CMK (cell line): ENCODE measurements around the gene SGPL1.
"Not testable (repeated sequence)": the region's sequence is repeated elsewhere in the genome, so short reads cannot be mapped to it uniquely, and the experiment has no call there.

Source experiments
- DNase-seq: peaks from one replicate; pipeline ENCODE4 v3.0.0-alpha.2; 2010; ENCODE audit warnings: low read depth

Gene SGPL1

GRCh38 chr10:70843776-70844489 is 28.2 kb downstream of the SGPL1 start:
- no peak for DNase-seq

- no peak for DNase-seq
Measured at GRCh38 chr10:70845256-70845655, 29.5 kb downstream of the SGPL1 start.

GRCh38 chr10:70845816-70846215 is 30.1 kb downstream of the SGPL1 start:
- DNase-seq: no peak

- no peak for DNase-seq
Measured at GRCh38 chr10:70846795-70847194, 31.0 kb downstream of the SGPL1 start.

- DNase-seq: no peak
Measured at GRCh38 chr10:70847659-70848360, 32.1 kb downstream of the SGPL1 start.

GRCh38 chr10:70849582-70850016 is 33.9 kb downstream of the SGPL1 start:
- DNase-seq: no peak

GRCh38 chr10:70850097-70850496 is 34.3 kb downstream of the SGPL1 start:
- no peak for DNase-seq

GRCh38 chr10:70851597-70852475 is 36.1 kb downstream of the SGPL1 start:
- DNase-seq: no peak

- no peak for DNase-seq
Measured at GRCh38 chr10:70853038-70853437, 37.3 kb downstream of the SGPL1 start.

GRCh38 chr10:70853457-70853856 is 37.7 kb downstream of the SGPL1 start:
- DNase-seq: no peak

- no peak for DNase-seq
Measured at GRCh38 chr10:70856454-70856853, 40.7 kb downstream of the SGPL1 start.

GRCh38 chr10:70858759-70859158 is 43.0 kb downstream of the SGPL1 start:
- no peak for DNase-seq

- DNase-seq: not testable (repeated sequence)
Measured at GRCh38 chr10:70861495-70862197, 45.9 kb downstream of the SGPL1 start.

- DNase-seq: no peak
Measured at GRCh38 chr10:70863470-70864160, 47.9 kb downstream of the SGPL1 start.

- DNase-seq: no peak
Measured at GRCh38 chr10:70864935-70865334, 49.2 kb downstream of the SGPL1 start.

- DNase-seq: no peak
Measured at GRCh38 chr10:70866424-70866823, 50.7 kb downstream of the SGPL1 start.

GRCh38 chr10:70872291-70872690 is 56.5 kb downstream of the SGPL1 start:
- DNase-seq: no peak

GRCh38 chr10:70874061-70874460 is 58.3 kb downstream of the SGPL1 start:
- DNase-seq: no peak

- no peak for DNase-seq
Measured at GRCh38 chr10:70879207-70879606, 63.5 kb downstream of the SGPL1 start.

- DNase-seq: peak; percentile 74
Measured at GRCh38 chr10:70880077-70880534, 64.4 kb downstream of the SGPL1 start.

GRCh38 chr10:70884741-70885140 is 69.0 kb downstream of the SGPL1 start:
- DNase-seq: no peak
